Measurements from ENCODE around the gene GPATCH11. TPM values are rescaled to one million over a fixed set of nuclear protein-coding genes. Genes with fewer than 3 reads are reported as not detected.

Gene GPATCH11
- polyA plus RNA-seq (2013, experiment 1 of 2): 12.4 TPM
- 13.9 TPM for polyA plus RNA-seq (2013, experiment 2 of 2)

DNA sequence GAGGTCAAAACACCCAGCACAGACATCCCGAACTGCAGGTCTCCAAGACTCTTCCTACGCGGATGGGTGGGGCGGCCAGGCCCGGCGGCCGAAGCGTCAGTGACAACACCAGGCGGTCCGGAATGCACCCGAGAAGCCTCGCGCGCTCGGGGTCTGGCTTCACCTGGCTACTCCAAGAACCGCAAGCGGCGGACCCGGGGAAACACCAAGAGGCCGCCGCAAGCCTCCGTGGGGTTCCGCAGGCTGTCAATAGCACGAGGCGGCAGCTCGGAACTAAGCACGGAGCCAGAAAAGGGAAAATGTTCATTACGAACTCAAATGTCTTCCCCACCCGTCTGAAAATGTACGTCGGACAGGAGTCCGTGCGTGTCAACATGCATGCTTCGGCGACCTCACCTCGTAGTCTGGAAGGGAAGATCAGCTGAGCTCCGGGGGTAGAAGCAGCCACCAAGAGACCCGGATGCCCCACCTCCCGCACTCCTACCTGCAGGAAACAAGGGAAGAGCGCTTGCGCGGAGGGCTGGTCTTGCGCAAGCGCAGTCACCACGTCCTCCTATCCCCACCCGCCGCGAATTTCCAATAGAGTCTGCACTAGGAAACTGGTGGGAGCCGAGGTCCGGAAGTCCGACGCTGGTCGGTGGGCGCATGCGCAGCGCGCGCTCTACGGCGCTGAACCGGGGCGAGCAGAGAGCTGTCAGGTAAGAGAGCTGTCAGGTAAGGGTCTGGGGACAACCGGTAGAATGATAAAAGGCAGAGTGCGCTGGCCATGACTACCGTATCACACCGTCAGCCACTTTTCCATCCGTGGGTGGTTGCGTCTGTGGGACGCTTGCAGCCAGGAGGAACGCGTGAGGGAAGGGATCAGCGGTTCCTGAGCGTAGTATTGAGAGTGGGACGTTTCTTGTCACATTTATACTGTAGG is at the start of gene GPATCH11, which contains the start of gene HEATR5B:
GPATCH11 (plus strand) TSS at position 646 of the 922 bp plus-strand sequence. CDS start 3,864 bp downstream, outside the sequence.
HEATR5B (minus strand) TSS at position 500 of the 922 bp plus-strand sequence. CDS start 958 bp downstream, outside the sequence.
- Histone ChIP-seq H3K9me3 (replicated peaks in 1 of 2; ENCODE audit: control insufficient read depth in 2 of 2, insufficient read depth in 1 of 2, low read depth in 1 of 2, low read length in 2 of 2) (peaks cover 0 to 1% of the 10 kb centered on the region in 2 donors), H3K4me3 (ENCODE audit: low read length in 2 of 2) (peak within 1 kb of the TSS; percentile 78 to 99), H2BK5ac (ENCODE audit: low read length) (no peak within 1 kb of the TSS), H3K4me2 (ENCODE audit: insufficient read depth, low read length, poor library complexity, severe bottlenecking) (peak within 1 kb of the TSS; percentile 75), H2AK5ac (ENCODE audit: low read depth, low read length) (no peak within 1 kb of the TSS), H2BK12ac (ENCODE audit: low read length) (no peak within 1 kb of the TSS), H3K4ac (ENCODE audit: low read length) (no peak within 1 kb of the TSS), H4K91ac (ENCODE audit: low read depth, low read length, poor library complexity) (no peak within 1 kb of the TSS), H3K4me1 (ENCODE audit: control insufficient read depth in 2 of 2, insufficient read depth in 1 of 2, low read depth in 1 of 2, low read length in 2 of 2) (peaks cover 4 to 5% of the 10 kb centered on the region in 2 donors), H3K18ac (ENCODE audit: low read length) (peak within 1 kb of the TSS; percentile 29), H2AFZ (ENCODE audit: low read length) (peak within 1 kb of the TSS; percentile 92), H2BK15ac (ENCODE audit: low read length) (no peak within 1 kb of the TSS), H3K27me3 (ENCODE audit: control insufficient read depth in 3 of 3, insufficient read depth in 3 of 3, low read depth in 1 of 3, low read length in 3 of 3) (no peaks in the 10 kb centered on the region), H3K14ac (ENCODE audit: low read length) (no peak within 1 kb of the TSS), H3K23ac (ENCODE audit: low read depth, low read length, poor library complexity) (no peak within 1 kb of the TSS), H2BK120ac (ENCODE audit: low read depth, low read length) (no peak within 1 kb of the TSS), H3K79me1 (ENCODE audit: low read depth, low read length) (no peaks in the 10 kb centered on the region), H4K8ac (ENCODE audit: low read depth, low read length) (no peak within 1 kb of the TSS), H3K36me3 (replicated peaks in 1 of 2; ENCODE audit: control insufficient read depth in 2 of 2, insufficient read depth in 2 of 2, low read length in 2 of 2) (peaks cover 2 to 19% of the 10 kb centered on the region in 2 donors), H3K27ac (replicated peaks; ENCODE audit: low read length) (no peak within 1 kb of the TSS), H3K9ac (ENCODE audit: low read depth, low read length, poor library complexity) (peak within 1 kb of the TSS; percentile 85)
- DNase-seq (ENCODE audit: low spot score): peak; percentile 93
- WGBS, 2 donors (ENCODE audit: extremely low coverage in 2 of 2, insufficient read length in 2 of 2, insufficient replicate concordance in 1 of 2): no CpG with 5 or more reads among the region's 74 CpGs

- Histone ChIP-seq H2BK12ac (ENCODE audit: low read length) (no peak overlapping the region), H2BK15ac (ENCODE audit: low read length) (no peak overlapping the region), H3K9ac (ENCODE audit: low read depth, low read length, poor library complexity) (no peak overlapping the region), H4K8ac (ENCODE audit: low read depth, low read length) (no peak overlapping the region), H2AFZ (ENCODE audit: low read length) (no peak overlapping the region), H3K18ac (ENCODE audit: low read length) (no peak overlapping the region), H2BK5ac (ENCODE audit: low read length) (no peak overlapping the region), H3K4ac (ENCODE audit: low read length) (no peak overlapping the region), H3K79me1 (ENCODE audit: low read depth, low read length) (no peaks in the 10 kb centered on the region), H3K9me3 (replicated peaks in 1 of 2; ENCODE audit: control insufficient read depth in 2 of 2, insufficient read depth in 1 of 2, low read depth in 1 of 2, low read length in 2 of 2) (no peaks in the 10 kb centered on the region), H3K14ac (ENCODE audit: low read length) (no peak overlapping the region), H3K36me3 (replicated peaks in 1 of 2; ENCODE audit: control insufficient read depth in 2 of 2, insufficient read depth in 2 of 2, low read length in 2 of 2) (peaks cover 0 to 25% of the 10 kb centered on the region in 2 donors), H4K91ac (ENCODE audit: low read depth, low read length, poor library complexity) (no peak overlapping the region), H3K4me3 (ENCODE audit: low read length in 2 of 2) (no peak overlapping the region), H3K27ac (replicated peaks; ENCODE audit: low read length) (no peak overlapping the region), H2BK120ac (ENCODE audit: low read depth, low read length) (no peak overlapping the region), H2AK5ac (ENCODE audit: low read depth, low read length) (no peak overlapping the region), H3K27me3 (ENCODE audit: control insufficient read depth in 3 of 3, insufficient read depth in 3 of 3, low read depth in 1 of 3, low read length in 3 of 3) (no peaks in the 10 kb centered on the region), H3K4me1 (ENCODE audit: control insufficient read depth in 2 of 2, insufficient read depth in 1 of 2, low read depth in 1 of 2, low read length in 2 of 2) (no peaks in the 10 kb centered on the region), H3K23ac (ENCODE audit: low read depth, low read length, poor library complexity) (no peak overlapping the region), H3K4me2 (ENCODE audit: insufficient read depth, low read length, poor library complexity, severe bottlenecking) (no peak overlapping the region)
- WGBS, 2 donors (ENCODE audit: extremely low coverage in 2 of 2, insufficient read length in 2 of 2, insufficient replicate concordance in 1 of 2): no CpG with 5 or more reads among the region's 2 CpGs
- no peak for DNase-seq (ENCODE audit: low spot score)
These were observed 46.5 kb upstream of the GPATCH11 start for GRCh38 chr2:37037771-37038170.

GRCh38 chr2:37039580-37039979 is 44.7 kb upstream of the GPATCH11 start:
- H4K8ac ChIP-seq (ENCODE audit: low read depth, low read length): no peak overlapping the region
- H3K4me1 ChIP-seq (ENCODE audit: control insufficient read depth in 2 of 2, insufficient read depth in 1 of 2, low read depth in 1 of 2, low read length in 2 of 2): no peaks in the 10 kb centered on the region
- H2BK120ac ChIP-seq (ENCODE audit: low read depth, low read length): no peak overlapping the region
- no peak for DNase-seq (ENCODE audit: low spot score)
- H2AFZ ChIP-seq (ENCODE audit: low read length): no peak overlapping the region
- H2BK12ac ChIP-seq (ENCODE audit: low read length): no peak overlapping the region
- no peaks in the 10 kb centered on the region for H3K9me3 ChIP-seq (replicated peaks in 1 of 2; ENCODE audit: control insufficient read depth in 2 of 2, insufficient read depth in 1 of 2, low read depth in 1 of 2, low read length in 2 of 2)
- peaks cover 0 to 25% of the 10 kb centered on the region in 2 donors for H3K36me3 ChIP-seq (replicated peaks in 1 of 2; ENCODE audit: control insufficient read depth in 2 of 2, insufficient read depth in 2 of 2, low read length in 2 of 2)
- no peaks in the 10 kb centered on the region for H3K79me1 ChIP-seq (ENCODE audit: low read depth, low read length)
- H3K14ac ChIP-seq (ENCODE audit: low read length): no peak overlapping the region
- H3K27ac ChIP-seq (replicated peaks; ENCODE audit: low read length): no peak overlapping the region
- H2BK5ac ChIP-seq (ENCODE audit: low read length): no peak overlapping the region
- no peak overlapping the region for H3K9ac ChIP-seq (ENCODE audit: low read depth, low read length, poor library complexity)
- no peak overlapping the region for H3K23ac ChIP-seq (ENCODE audit: low read depth, low read length, poor library complexity)
- no peak overlapping the region for H2BK15ac ChIP-seq (ENCODE audit: low read length)
- no peak overlapping the region for H3K4ac ChIP-seq (ENCODE audit: low read length)
- no peak overlapping the region for H3K18ac ChIP-seq (ENCODE audit: low read length)
- no peak overlapping the region for H3K4me3 ChIP-seq (ENCODE audit: low read length in 2 of 2)
- WGBS, 2 donors (ENCODE audit: extremely low coverage in 2 of 2, insufficient read length in 2 of 2, insufficient replicate concordance in 1 of 2): no CpG with 5 or more reads among the region's 3 CpGs
- no peaks in the 10 kb centered on the region for H3K27me3 ChIP-seq (ENCODE audit: control insufficient read depth in 3 of 3, insufficient read depth in 3 of 3, low read depth in 1 of 3, low read length in 3 of 3)
- H4K91ac ChIP-seq (ENCODE audit: low read depth, low read length, poor library complexity): no peak overlapping the region
- no peak overlapping the region for H3K4me2 ChIP-seq (ENCODE audit: insufficient read depth, low read length, poor library complexity, severe bottlenecking)
- no peak overlapping the region for H2AK5ac ChIP-seq (ENCODE audit: low read depth, low read length)

GRCh38 chr2:37052600-37053332 is 31.6 kb upstream of the GPATCH11 start:
- Histone ChIP-seq H3K27ac (replicated peaks; ENCODE audit: low read length) (no peak overlapping the region), H3K18ac (ENCODE audit: low read length) (no peak overlapping the region), H2BK15ac (ENCODE audit: low read length) (no peak overlapping the region), H2BK5ac (ENCODE audit: low read length) (no peak overlapping the region), H3K9me3 (replicated peaks in 1 of 2; ENCODE audit: control insufficient read depth in 2 of 2, insufficient read depth in 1 of 2, low read depth in 1 of 2, low read length in 2 of 2) (no peaks in the 10 kb centered on the region), H2AK5ac (ENCODE audit: low read depth, low read length) (no peak overlapping the region), H3K4me3 (ENCODE audit: low read length in 2 of 2) (no peak overlapping the region), H3K4ac (ENCODE audit: low read length) (no peak overlapping the region), H2AFZ (ENCODE audit: low read length) (no peak overlapping the region), H3K9ac (ENCODE audit: low read depth, low read length, poor library complexity) (no peak overlapping the region), H3K36me3 (replicated peaks in 1 of 2; ENCODE audit: control insufficient read depth in 2 of 2, insufficient read depth in 2 of 2, low read length in 2 of 2) (peaks cover 2 to 59% of the 10 kb centered on the region in 2 donors), H3K79me1 (ENCODE audit: low read depth, low read length) (no peaks in the 10 kb centered on the region), H3K27me3 (ENCODE audit: control insufficient read depth in 3 of 3, insufficient read depth in 3 of 3, low read depth in 1 of 3, low read length in 3 of 3) (no peaks in the 10 kb centered on the region), H3K14ac (ENCODE audit: low read length) (no peak overlapping the region), H4K8ac (ENCODE audit: low read depth, low read length) (no peak overlapping the region), H3K23ac (ENCODE audit: low read depth, low read length, poor library complexity) (no peak overlapping the region), H3K4me1 (ENCODE audit: control insufficient read depth in 2 of 2, insufficient read depth in 1 of 2, low read depth in 1 of 2, low read length in 2 of 2) (no peaks in the 10 kb centered on the region), H2BK12ac (ENCODE audit: low read length) (no peak overlapping the region), H3K4me2 (ENCODE audit: insufficient read depth, low read length, poor library complexity, severe bottlenecking) (no peak overlapping the region), H2BK120ac (ENCODE audit: low read depth, low read length) (no peak overlapping the region), H4K91ac (ENCODE audit: low read depth, low read length, poor library complexity) (no peak overlapping the region)
- WGBS, 2 donors (ENCODE audit: extremely low coverage in 2 of 2, insufficient read length in 2 of 2, insufficient replicate concordance in 1 of 2): no CpG with 5 or more reads among the region's 5 CpGs
- no peak for DNase-seq (ENCODE audit: low spot score)

All from neuronal stem cell (in vitro differentiated cells).